IMR-90 (cell line): ENCODE data around the gene MCF2L2. TPM values are rescaled to one million over a fixed set of nuclear protein-coding genes. Genes with fewer than 3 reads are reported as not detected.

Source experiments
- ATAC-seq: fragments of 200-7000 bp; cut with Tn5 transposase; 2 replicates; pipeline ENCODE4 v1.9.1; 2020; ENCODE audit warnings: low read depth, mild to moderate bottlenecking, moderate library complexity
- BruUV-seq: library from RNA; stranded (reverse); fragments of 400-500 nt; replicated peaks from 2 replicates; lab custom pipeline; 2021; lab: Mats Ljungman, UMichigan
- CTCF ChIA-PET: fragments of 300-600 bp; formaldehyde crosslinking; extraction: SDS; loops from one replicate; lab custom pipeline; 2021; ENCODE audit warnings: antibody characterized with exemption; lab: Yijun Ruan, JAX
- POLR2A ChIA-PET: fragments of 300-600 bp; sonication (Branson Sonifier 250); formaldehyde crosslinking; loops from one replicate; lab custom pipeline; 2022; ENCODE audit warnings: antibody characterized with exemption; ENCODE audit not compliant: unreplicated experiment; lab: Charles Lee
- DNase-seq: peaks from one replicate; pipeline ENCODE4 v3.0.0; 2013
- H2AFZ ChIP-seq: replicated peaks from 2 replicates; pipeline ENCODE3; 2013; ENCODE audit warnings: low read length, mild to moderate bottlenecking; ENCODE audit not compliant: poor library complexity
- H2AK5ac ChIP-seq: 2 replicates; pipeline ENCODE4 v1.6.1; 2013; ENCODE audit warnings: low read depth, low read length, inconsistent platforms
- H2AK9ac ChIP-seq: replicated peaks from 2 replicates; pipeline ENCODE3; 2013; ENCODE audit warnings: mild to moderate bottlenecking, low read depth, low read length, moderate library complexity; ENCODE audit not compliant: poor library complexity
- H2BK120ac ChIP-seq: 2 replicates; pipeline ENCODE4 v1.6.1; 2013; ENCODE audit warnings: low read depth, low read length, inconsistent platforms
- H2BK15ac ChIP-seq: 3 replicates; pipeline ENCODE4 v1.6.1; 2013; ENCODE audit warnings: low read depth, low read length, inconsistent platforms
- H2BK20ac ChIP-seq: 2 replicates; pipeline ENCODE4 v1.6.1; 2013; ENCODE audit warnings: low read depth, mild to moderate bottlenecking, inconsistent platforms, low read length, moderate library complexity
- H2BK5ac ChIP-seq: 2 replicates; pipeline ENCODE4 v1.6.1; 2013; ENCODE audit warnings: mild to moderate bottlenecking, low read depth, low read length, inconsistent platforms; ENCODE audit not compliant: poor library complexity, severe bottlenecking
- H3K14ac ChIP-seq: replicated peaks from 2 replicates; pipeline ENCODE4 v1.6.1; 2013; ENCODE audit warnings: low read depth, low read length, inconsistent platforms
- H3K18ac ChIP-seq: 2 replicates; pipeline ENCODE4 v1.6.1; 2013; ENCODE audit warnings: low read depth, low read length, control low read depth
- H3K23ac ChIP-seq: 2 replicates; pipeline ENCODE4 v1.6.1; 2013; ENCODE audit warnings: low read depth, low read length, inconsistent platforms
- H3K27ac ChIP-seq: 2 replicates; pipeline ENCODE4 v1.5.1; 2013; ENCODE audit warnings: mild to moderate bottlenecking, control low read depth, low read length; ENCODE audit not compliant: insufficient read depth
- H3K27me3 ChIP-seq: 2 replicates; pipeline ENCODE4 v1.6.1; 2013; ENCODE audit warnings: low read length; ENCODE audit not compliant: control insufficient read depth, insufficient read depth
- H3K36me3 ChIP-seq: 2 replicates; pipeline ENCODE4 v1.6.1; 2013; ENCODE audit warnings: low read length, mixed read lengths; ENCODE audit not compliant: control insufficient read depth, insufficient read depth
- H3K4ac ChIP-seq: 2 replicates; pipeline ENCODE4 v1.6.1; 2013; ENCODE audit warnings: low read depth, low read length, inconsistent platforms
- H3K4me1 ChIP-seq: 2 replicates; pipeline ENCODE4 v1.6.1; 2013; ENCODE audit warnings: low read length, mixed read lengths; ENCODE audit not compliant: control insufficient read depth, insufficient read depth
- H3K4me2 ChIP-seq: 2 replicates; pipeline ENCODE4 v1.6.1; 2013; ENCODE audit warnings: low read depth, mild to moderate bottlenecking, control low read depth, low read length, moderate library complexity
- H3K4me3 ChIP-seq: 2 replicates; pipeline ENCODE4 v1.5.1; 2013; ENCODE audit warnings: low read depth, mild to moderate bottlenecking, control low read depth, low read length, moderate library complexity; ENCODE audit not compliant: insufficient read depth
- H3K56ac ChIP-seq: 2 replicates; pipeline ENCODE4 v1.6.1; 2013; ENCODE audit warnings: low read length, inconsistent platforms; ENCODE audit not compliant: insufficient read depth; ENCODE audit errors: extremely low read depth
- H3K79me1 ChIP-seq, 2 experiments: 2 replicates each; pipeline ENCODE4 v1.6.1; 2013; ENCODE audit warnings: low read length in 2 of 2, inconsistent platforms in 1 of 2, low read depth in 1 of 2
- H3K9ac ChIP-seq: 2 replicates; pipeline ENCODE4 v1.6.1; 2013; ENCODE audit warnings: low read depth, low read length, control low read depth
- H3K9me1 ChIP-seq: 2 replicates; pipeline ENCODE4 v1.6.1; 2013; ENCODE audit warnings: low read length, inconsistent platforms; ENCODE audit not compliant: insufficient read depth
- H3K9me3 ChIP-seq: 2 replicates; pipeline ENCODE4 v1.6.1; 2013; ENCODE audit warnings: low read length; ENCODE audit not compliant: control insufficient read depth, insufficient read depth
- H4K20me1 ChIP-seq: 2 replicates; pipeline ENCODE4 v1.6.1; 2013; ENCODE audit warnings: low read length, inconsistent platforms; ENCODE audit not compliant: insufficient read depth
- H4K5ac ChIP-seq: 2 replicates; pipeline ENCODE4 v1.6.1; 2013; ENCODE audit warnings: mild to moderate bottlenecking, low read depth, low read length, control low read depth
- H4K8ac ChIP-seq, 2 experiments: 2 replicates each; pipeline ENCODE4 v1.6.1; 2013; ENCODE audit warnings: low read depth in 2 of 2, low read length in 2 of 2, control low read depth in 1 of 2, inconsistent platforms in 1 of 2
- H4K91ac ChIP-seq: 2 replicates; pipeline ENCODE4 v1.6.1; 2013; ENCODE audit warnings: low read depth, low read length, inconsistent platforms; ENCODE audit not compliant: insufficient read depth
- FOS ChIP-seq: fragments of 150-350 bp; IDR thresholded peaks from 2 replicates; pipeline ENCODE4 v1.6.1; 2016; ENCODE audit warnings: low read depth, low read length
- MAZ ChIP-seq: IDR thresholded peaks from 2 replicates; pipeline ENCODE4 v1.6.1; 2012; ENCODE audit warnings: low read depth, mild to moderate bottlenecking, low read length, improper control_type of control experiment, moderate library complexity, borderline replicate concordance
- MXI1 ChIP-seq: IDR thresholded peaks from 2 replicates; pipeline ENCODE4 v1.6.1; 2012; ENCODE audit warnings: low read depth, mild to moderate bottlenecking, low read length, moderate library complexity, borderline replicate concordance
- SMC3 ChIP-seq: fragments of 150-350 bp; IDR thresholded peaks from 2 replicates; pipeline ENCODE4 v1.6.1; 2016; ENCODE audit warnings: low read depth, mild to moderate bottlenecking, antibody characterized with exemption, low read length, moderate library complexity
- WGBS, 2 experiments: methylation state at CpG; one replicate each; pipeline versions ENCODE4 v1.1.5 to v1.1.7; 2013; ENCODE audit warnings: missing lambda C conversion rate in 2 of 2; ENCODE audit not compliant: insufficient read length in 1 of 2; ENCODE audit errors: extremely low coverage in 2 of 2; 5-methylcytosine and 5-hydroxymethylcytosine counted together
- dilution Hi-C: fragments of 300-500 bp; cut with HindIII; formaldehyde crosslinking; loops from one replicate; pipeline ENCODE4 v1.14.3; 2018; ENCODE audit warnings: low sequenced_read_pairs; ENCODE audit not compliant: unreplicated experiment
- in situ Hi-C: fragments of 300-500 bp; cut with MboI; formaldehyde crosslinking; loops from 3 replicates; pipeline ENCODE4 v1.14.3; 2019; ENCODE audit warnings: low sequenced_read_pairs, inconsistent platforms, mixed read lengths
- intact Hi-C: fragments of 100-400 bp; cut with micrococcal nuclease; formaldehyde crosslinking; loops from 2 replicates; pipeline ENCODE4 v1.10.0; 2022
- polyA plus RNA-seq, 3 experiments: library from polyadenylated mRNA; depleted of rRNA; stranded (reverse); fragments of >200 nt; gene quantifications; 2 replicates each; pipeline ENCODE4 v1.2.3, GENCODE V29; 2012; ENCODE audit warnings: low replicate concordance in 1 of 3
- total RNA-seq: library from RNA; depleted of rRNA; stranded (reverse); fragments of >200 nt; gene quantifications from 2 replicates; pipeline ENCODE4 v1.2.3, GENCODE V29; 2012
- TF ChIP-seq, protein P1 (sequence below): conservative IDR thresholded peaks from 2 replicates; pipeline ENCODE4 v1.5.1; 2012; ENCODE audit warnings: mild to moderate bottlenecking, low read depth, low read length, improper control_type of control experiment

The MCF2L2 gene
- total and polyA plus RNA-seq, 2 of the 4 experiments (the other 2 are of a cell fraction), result under 0.01 TPM; not detected in 1

DNA sequence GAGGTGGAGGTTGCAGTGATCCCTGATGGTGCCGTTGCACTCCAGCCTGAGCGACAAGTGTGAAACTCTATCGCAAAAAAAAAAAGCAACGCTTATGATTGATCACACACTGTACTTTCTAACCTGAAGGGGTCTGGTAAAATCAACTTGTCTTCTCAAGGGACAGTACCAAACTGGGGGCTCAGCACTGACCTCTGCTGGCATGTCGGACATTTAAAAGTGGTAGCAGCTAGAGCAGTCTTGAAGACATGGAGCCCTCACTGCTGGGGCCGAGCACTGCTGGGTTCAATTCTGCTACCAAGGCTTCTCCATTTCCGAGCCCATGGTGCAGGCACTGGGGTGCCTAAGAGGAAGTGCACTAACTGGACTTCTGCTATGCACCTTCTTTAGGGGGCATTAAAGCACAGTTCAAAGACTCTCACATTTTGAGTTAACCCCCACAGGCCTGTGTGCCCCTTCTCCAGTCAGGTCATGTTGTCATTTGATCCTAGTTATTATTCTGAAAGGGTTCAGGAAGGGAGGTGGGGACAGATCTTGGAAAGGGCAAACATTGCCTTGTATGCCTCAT, 239.4 kb downstream of the MCF2L2 start:
- H3K18ac ChIP-seq, result no peak overlapping the region
- no peak for ATAC-seq
- H2BK5ac ChIP-seq, result no peak overlapping the region
- no peak overlapping the region for H2BK20ac ChIP-seq
- peaks cover 10% of the 10 kb centered on the region for H3K4me1 ChIP-seq
- no peak overlapping the region for H4K5ac ChIP-seq
- no peak overlapping the region for H3K27ac ChIP-seq
- ChIA-PET POLR2A (no interaction called here), CTCF (interaction anchor here (0.7 kb wide), 2 partner anchors 63 to 67 kb away, joined by 5 to 7 read pairs; no protein-coding TSS in a partner anchor)
- H3K4me3 ChIP-seq, result no peak overlapping the region
- H3K23ac ChIP-seq, result no peak overlapping the region
- no peak overlapping the region for H3K4ac ChIP-seq
- H3K4me2 ChIP-seq, result no peak overlapping the region
- H3K79me1 ChIP-seq, result no peaks in the 10 kb centered on the region
- no peaks in the 10 kb centered on the region for H4K20me1 ChIP-seq
- H2BK15ac ChIP-seq, result no peak overlapping the region
- in situ Hi-C loops (no loop called here), dilution Hi-C loops (no loop called here), intact Hi-C loops (loop anchor here (10.0 kb wide), 3 partner anchors 474 to 696 kb away; partner anchors contain the start of gene PARL)
- WGBS, 2 experiments, result 17% methylated on average over 1 of the region's 7 CpGs; no CpG with 5 or more reads in 1 of the 2 experiments
- H2BK120ac ChIP-seq, result no peak overlapping the region
- no peaks in the 10 kb centered on the region; the same call in 1 of the 2 replicates for H3K9me1 ChIP-seq
- no peak overlapping the region for H3K56ac ChIP-seq
- no peaks in the 10 kb centered on the region for H3K36me3 ChIP-seq
- no peaks in the 10 kb centered on the region; the same call in 1 of the 2 replicates for H3K27me3 ChIP-seq
- no peak for DNase-seq
- H2AFZ ChIP-seq, result peak overlapping the region; percentile 60
- H4K8ac ChIP-seq, result no peak overlapping the region
- no peaks in the 10 kb centered on the region for H3K9me3 ChIP-seq
- no TSS peak for BruUV-seq
- no peak for TF ChIP-seq FOS
- TF ChIP-seq MAZ, result no peak
- TF ChIP-seq, protein P1, sequence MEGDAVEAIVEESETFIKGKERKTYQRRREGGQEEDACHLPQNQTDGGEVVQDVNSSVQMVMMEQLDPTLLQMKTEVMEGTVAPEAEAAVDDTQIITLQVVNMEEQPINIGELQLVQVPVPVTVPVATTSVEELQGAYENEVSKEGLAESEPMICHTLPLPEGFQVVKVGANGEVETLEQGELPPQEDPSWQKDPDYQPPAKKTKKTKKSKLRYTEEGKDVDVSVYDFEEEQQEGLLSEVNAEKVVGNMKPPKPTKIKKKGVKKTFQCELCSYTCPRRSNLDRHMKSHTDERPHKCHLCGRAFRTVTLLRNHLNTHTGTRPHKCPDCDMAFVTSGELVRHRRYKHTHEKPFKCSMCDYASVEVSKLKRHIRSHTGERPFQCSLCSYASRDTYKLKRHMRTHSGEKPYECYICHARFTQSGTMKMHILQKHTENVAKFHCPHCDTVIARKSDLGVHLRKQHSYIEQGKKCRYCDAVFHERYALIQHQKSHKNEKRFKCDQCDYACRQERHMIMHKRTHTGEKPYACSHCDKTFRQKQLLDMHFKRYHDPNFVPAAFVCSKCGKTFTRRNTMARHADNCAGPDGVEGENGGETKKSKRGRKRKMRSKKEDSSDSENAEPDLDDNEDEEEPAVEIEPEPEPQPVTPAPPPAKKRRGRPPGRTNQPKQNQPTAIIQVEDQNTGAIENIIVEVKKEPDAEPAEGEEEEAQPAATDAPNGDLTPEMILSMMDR, result peak; percentile 35
- no peak for TF ChIP-seq MXI1
- no peak for TF ChIP-seq SMC3
- no peak overlapping the region for H4K91ac ChIP-seq
- H3K14ac ChIP-seq, result no peak overlapping the region
- H2AK5ac ChIP-seq, result 0 out of 2 replicates have a peak overlapping the region, but pooled peaks have one; percentile 7
- H2AK9ac ChIP-seq, result no peak overlapping the region
- H3K9ac ChIP-seq, result no peak overlapping the region
